Retinal pigment epithelial cell (primary cell): ENCODE measurements around the gene EPHB1.
A peak's percentile ranks its signal among the peaks of the same experiment; 100 is the strongest.

Source experiments
- DNase-seq: peaks from one replicate; pipeline ENCODE4 v3.0.0-alpha.2; 2010; ENCODE audit warnings: low read depth
- H3K4me3 ChIP-seq: 2 replicates; pipeline ENCODE4 v1.5.1; 2011; ENCODE audit warnings: mild to moderate bottlenecking, low read length, control low read depth, moderate library complexity
- CTCF ChIP-seq: conservative IDR thresholded peaks from 2 replicates; pipeline ENCODE4 v1.5.1; 2011; ENCODE audit warnings: low read depth, low read length, control low read depth, inconsistent platforms

EPHB1 gene

DNA sequence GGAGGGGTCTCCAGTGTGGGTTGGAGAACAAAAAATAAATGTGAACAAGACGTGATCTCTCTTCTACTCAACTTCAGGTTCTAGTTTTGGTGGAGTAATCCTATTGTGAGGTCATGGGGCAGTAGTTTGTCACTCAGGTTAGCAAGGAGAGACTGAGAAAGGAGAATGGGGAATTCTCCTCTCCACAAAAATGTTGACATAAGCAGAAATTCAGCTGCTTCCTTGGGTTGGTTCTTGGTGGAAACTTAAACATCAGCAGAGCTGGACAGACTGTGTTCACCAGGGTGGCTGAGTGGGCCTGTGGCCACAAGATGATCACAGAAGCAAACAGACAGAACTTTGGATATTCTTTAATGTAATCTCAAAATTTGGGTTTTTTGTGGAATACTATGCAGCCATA lies 78.7 kb downstream of the EPHB1 start:
- DNase-seq: no peak
- no peak overlapping the region for H3K4me3 ChIP-seq
- no peak for TF ChIP-seq CTCF

GRCh38 chr3:134874737-134875413 lies 79.8 kb downstream of the EPHB1 start:
- TF ChIP-seq CTCF: no peak
- peak; percentile 25 for DNase-seq

GRCh38 chr3:134876836-134877235 lies 81.8 kb downstream of the EPHB1 start:
- no peak overlapping the region for H3K4me3 ChIP-seq

More at GRCh38 chr3:134874737-134875413, 79.8 kb downstream of the EPHB1 start:
- H3K4me3 ChIP-seq: no peak overlapping the region

DNA sequence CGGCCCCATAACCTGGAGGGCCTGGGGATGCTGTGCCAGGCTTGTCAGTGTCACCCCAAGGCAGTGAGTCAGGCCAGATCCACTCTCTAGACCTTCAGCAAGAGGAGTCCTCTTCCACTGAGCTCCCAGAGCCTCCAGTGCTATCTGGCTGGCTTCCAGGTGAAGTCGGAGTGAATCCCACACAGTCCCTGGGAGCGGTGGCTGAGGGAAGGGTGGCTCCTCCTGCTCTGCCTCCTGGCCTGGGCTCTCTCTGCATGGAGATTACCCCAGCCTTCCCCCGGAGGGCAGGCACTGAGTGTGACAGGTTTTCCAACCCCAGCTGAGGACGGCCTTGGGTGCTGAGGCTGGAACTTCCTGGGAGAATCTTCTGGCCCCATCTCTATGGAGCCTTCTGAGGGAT lies 82.7 kb downstream of the EPHB1 start:
- no peak for DNase-seq
- TF ChIP-seq CTCF: no peak

More at GRCh38 chr3:134876836-134877235, 81.8 kb downstream of the EPHB1 start:
- no peak for DNase-seq
- TF ChIP-seq CTCF: no peak

DNA sequence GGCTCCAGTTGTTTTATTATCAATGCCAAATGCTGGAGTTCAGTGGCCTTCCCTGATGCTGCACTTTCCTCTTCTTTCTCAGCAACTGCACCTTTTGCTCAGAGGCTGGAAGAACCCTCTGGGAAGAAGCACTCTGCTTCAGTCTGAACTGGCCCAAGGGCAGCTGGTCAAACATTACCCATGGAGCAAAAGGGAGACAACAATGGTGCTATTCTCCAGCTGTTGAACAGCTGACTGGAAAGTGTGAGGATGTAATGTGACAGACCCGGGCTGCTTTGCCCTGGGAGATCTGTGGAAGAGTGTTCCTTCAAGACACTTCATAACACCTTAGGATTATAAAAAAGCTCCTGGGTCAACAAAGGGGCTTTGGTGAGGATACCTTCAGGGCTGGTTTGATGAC lies 84.9 kb downstream of the EPHB1 start:
- no peak overlapping the region for H3K4me3 ChIP-seq
- no peak for DNase-seq
- no peak for TF ChIP-seq CTCF

More for the DNA sequence above, 82.7 kb downstream of the EPHB1 start:
- no peak overlapping the region for H3K4me3 ChIP-seq

DNA sequence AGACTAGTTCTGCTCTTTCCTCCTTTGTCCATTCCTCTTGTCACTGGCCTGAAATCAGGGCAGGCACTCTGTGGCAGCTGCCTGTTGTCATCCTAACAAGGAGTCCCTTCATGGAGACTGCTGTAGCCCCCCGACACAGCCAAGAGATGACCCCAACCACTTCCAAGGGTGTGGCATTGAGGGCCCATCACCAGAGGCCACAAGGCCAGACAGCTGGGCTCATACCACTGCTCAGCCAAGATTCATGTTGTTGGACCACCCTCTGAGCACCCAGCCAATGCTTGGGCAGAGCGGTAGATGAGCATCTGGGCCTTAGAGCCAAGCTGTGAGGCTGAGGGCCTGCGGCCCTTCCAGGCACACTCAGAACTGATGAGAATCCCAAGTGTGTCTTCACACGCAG lies 85.4 kb downstream of the EPHB1 start:
- no peak overlapping the region for H3K4me3 ChIP-seq
- no peak for DNase-seq
- TF ChIP-seq CTCF: no peak

DNA sequence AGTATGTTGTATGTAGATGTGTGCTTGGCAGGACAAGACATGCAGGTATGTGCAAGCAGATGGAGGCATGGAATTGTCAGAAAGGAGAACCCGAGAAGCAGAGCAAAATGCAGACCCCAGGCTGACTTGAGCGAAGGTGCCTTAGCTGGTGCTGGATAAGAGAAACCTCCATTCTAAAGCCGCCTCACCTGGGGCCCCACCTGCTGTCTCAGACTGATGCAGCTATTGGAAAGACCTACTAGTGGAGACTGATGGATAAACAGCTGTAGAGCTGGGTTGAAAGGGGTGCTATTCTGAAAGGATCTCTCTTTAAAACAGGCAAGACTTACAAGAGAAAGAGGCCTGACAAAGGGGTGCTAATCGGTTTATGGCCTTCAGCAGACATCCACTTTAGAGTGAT lies 86.2 kb downstream of the EPHB1 start:
- TF ChIP-seq CTCF: no peak
- H3K4me3 ChIP-seq: no peak overlapping the region
- no peak for DNase-seq
